Stomach smooth muscle (tissue), 2 donors: Measurements from ENCODE around the gene JDP2.

Source experiments
- H3K27ac ChIP-seq: one replicate; pipeline ENCODE4 v1.7.0; 2013; ENCODE audit warnings: mild to moderate bottlenecking, low read length, inconsistent platforms
- H3K27me3 ChIP-seq, 2 donors: one replicate each; pipeline ENCODE4 v1.7.0; 2013; ENCODE audit warnings: low read length in 2 of 2; ENCODE audit not compliant: insufficient read depth in 2 of 2, control insufficient read depth in 1 of 2
- H3K36me3 ChIP-seq, 2 donors: one replicate each; pipeline ENCODE4 v1.7.0; 2013; ENCODE audit warnings: low read length in 2 of 2; ENCODE audit not compliant: control insufficient read depth in 2 of 2, insufficient read depth in 2 of 2
- H3K4me1 ChIP-seq: one replicate; pipeline ENCODE4 v1.7.0; 2013; ENCODE audit warnings: low read length; ENCODE audit not compliant: control insufficient read depth, insufficient read depth
- H3K4me3 ChIP-seq, 2 donors: one replicate each; pipeline ENCODE4 v1.7.0; 2013; ENCODE audit warnings: low read length in 2 of 2
- H3K9ac ChIP-seq, 2 donors: one replicate each; pipeline ENCODE4 v1.7.0; 2013; ENCODE audit warnings: low read length in 2 of 2, mild to moderate bottlenecking in 1 of 2
- H3K9me3 ChIP-seq, 2 donors: one replicate each; pipeline ENCODE4 v1.7.0; 2013; ENCODE audit warnings: low read length in 2 of 2; ENCODE audit not compliant: control insufficient read depth in 2 of 2
- donor health status: healthy.
- donor health status: Pancreatic carcinoma.

JDP2 gene

GRCh38 chr14:75428230-75429104 lies 645 bp downstream of the JDP2 start:
- peak overlapping the region; percentile 77 to 78 for H3K4me3 ChIP-seq
- H3K4me1 ChIP-seq: peaks cover 49% of the 10 kb centered on the region
- peak overlapping the region; percentile 74 for H3K27ac ChIP-seq
- no peaks in the 10 kb centered on the region for H3K27me3 ChIP-seq
- peak overlapping the region; percentile 73 to 75 for H3K9ac ChIP-seq
- peaks cover 5 to 10% of the 10 kb centered on the region in 2 donors for H3K36me3 ChIP-seq
- H3K9me3 ChIP-seq: no peaks in the 10 kb centered on the region

GRCh38 chr14:75429562-75429961 lies 1.7 kb downstream of the JDP2 start:
- peak overlapping the region; percentile 74 for H3K27ac ChIP-seq
- peaks cover 54% of the 10 kb centered on the region for H3K4me1 ChIP-seq
- H3K9me3 ChIP-seq: no peaks in the 10 kb centered on the region
- peak overlapping the region; percentile 77 to 78 for H3K4me3 ChIP-seq
- peaks cover 9 to 14% of the 10 kb centered on the region in 2 donors for H3K36me3 ChIP-seq
- H3K27me3 ChIP-seq: no peaks in the 10 kb centered on the region
- peak overlapping the region; percentile 73 to 75 for H3K9ac ChIP-seq

DNA sequence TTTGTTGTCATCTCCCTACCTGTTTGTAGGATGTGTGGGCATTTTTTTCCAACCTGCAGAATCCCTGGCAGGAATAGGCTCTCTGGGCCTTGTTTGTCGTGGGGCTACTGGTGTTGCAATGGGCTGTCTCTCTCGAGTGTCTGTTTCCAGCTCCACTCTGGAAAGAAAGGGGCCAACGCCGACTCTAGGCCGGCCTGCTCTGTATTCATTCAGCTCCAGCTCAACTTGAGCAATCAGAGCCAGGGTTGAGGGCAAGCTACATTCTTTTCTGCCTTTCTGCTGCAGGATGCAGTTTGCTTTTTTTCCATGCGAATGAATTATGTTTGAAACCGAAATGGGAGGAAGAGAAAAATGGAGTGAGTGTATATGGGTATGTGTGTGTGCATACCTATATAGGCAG lies 2.3 kb downstream of the JDP2 start:
- H3K4me3 ChIP-seq: peak overlapping the region; percentile 77 to 78
- peaks cover 60% of the 10 kb centered on the region for H3K4me1 ChIP-seq
- no peaks in the 10 kb centered on the region for H3K27me3 ChIP-seq
- H3K36me3 ChIP-seq: peaks cover 9 to 14% of the 10 kb centered on the region in 2 donors
- H3K27ac ChIP-seq: peak overlapping the region; percentile 74
- H3K9ac ChIP-seq: no peak overlapping the region
- no peaks in the 10 kb centered on the region for H3K9me3 ChIP-seq

GRCh38 chr14:75430526-75430925 lies 2.7 kb downstream of the JDP2 start:
- Histone ChIP-seq H3K4me1 (peaks cover 64% of the 10 kb centered on the region), H3K27me3 (no peaks in the 10 kb centered on the region), H3K9me3 (no peaks in the 10 kb centered on the region), H3K36me3 (peaks cover 9 to 17% of the 10 kb centered on the region in 2 donors), H3K4me3 (peak overlapping the region; percentile 77 to 78), H3K27ac (peak overlapping the region; percentile 74), H3K9ac (no peak overlapping the region)

GRCh38 chr14:75430976-75431375 lies 3.2 kb downstream of the JDP2 start:
- Histone ChIP-seq H3K9ac (peak overlapping the region in 1 of 2 donors; percentile 29), H3K4me3 (peak overlapping the region in 1 of 2 donors; percentile 78), H3K9me3 (no peaks in the 10 kb centered on the region), H3K27me3 (no peaks in the 10 kb centered on the region), H3K27ac (peak overlapping the region; percentile 74), H3K4me1 (peaks cover 67% of the 10 kb centered on the region), H3K36me3 (peaks cover 9 to 17% of the 10 kb centered on the region in 2 donors)

GRCh38 chr14:75431827-75432226 lies 4.0 kb downstream of the JDP2 start:
- peaks cover 9 to 24% of the 10 kb centered on the region in 2 donors for H3K36me3 ChIP-seq
- H3K9me3 ChIP-seq: no peaks in the 10 kb centered on the region
- H3K4me3 ChIP-seq: no peak overlapping the region
- H3K27me3 ChIP-seq: no peaks in the 10 kb centered on the region
- H3K4me1 ChIP-seq: peaks cover 65% of the 10 kb centered on the region
- H3K27ac ChIP-seq: peak overlapping the region; percentile 74
- H3K9ac ChIP-seq: no peak overlapping the region

DNA sequence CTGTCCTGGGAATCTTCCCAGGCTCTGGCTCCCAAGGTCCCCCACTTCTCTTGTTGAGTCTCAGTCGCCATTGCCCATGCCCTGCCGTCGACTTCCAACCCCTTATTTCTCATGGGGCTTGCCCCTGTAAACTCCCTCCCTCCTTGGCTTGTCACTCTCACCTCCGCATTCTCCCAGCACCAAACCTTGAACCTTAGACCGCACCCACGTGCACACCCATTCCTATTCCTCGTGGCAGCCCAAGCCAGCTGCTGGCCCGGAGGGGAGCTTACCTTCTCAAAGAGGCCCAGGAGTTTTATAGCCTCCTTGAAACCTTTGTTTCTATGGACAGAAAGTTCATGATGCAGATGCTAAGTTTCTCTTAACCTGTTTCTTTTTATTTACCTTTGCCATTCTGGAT lies 4.6 kb downstream of the JDP2 start:
- H3K36me3 ChIP-seq: peaks cover 11 to 25% of the 10 kb centered on the region in 2 donors
- H3K4me3 ChIP-seq: no peak overlapping the region
- no peak overlapping the region for H3K9ac ChIP-seq

DNA sequence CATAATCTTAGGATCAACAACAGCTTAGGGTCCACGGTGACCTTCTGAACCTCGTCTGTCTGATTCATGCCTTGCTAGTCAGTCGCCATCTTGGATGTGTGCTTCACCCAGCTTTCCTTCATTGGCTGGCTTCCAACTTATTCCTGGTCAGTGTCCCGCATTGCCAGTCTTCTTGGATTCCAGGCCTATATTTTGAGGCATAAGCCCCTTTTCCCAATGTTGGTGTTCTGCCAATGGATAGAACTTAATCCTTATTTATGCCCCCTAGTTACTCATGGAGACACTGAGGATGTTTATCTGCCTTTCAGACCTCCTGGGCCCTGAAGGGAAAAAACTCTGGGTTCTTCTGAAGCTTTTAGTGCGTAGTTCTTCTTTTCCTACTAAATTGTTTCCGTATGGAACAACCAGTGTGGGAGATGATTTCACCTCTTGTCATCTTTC lies 5.8 kb downstream of the JDP2 start:
- Histone ChIP-seq H3K27ac (no peak overlapping the region), H3K27me3 (no peaks in the 10 kb centered on the region), H3K36me3 (peaks cover 15 to 36% of the 10 kb centered on the region in 2 donors), H3K9me3 (no peaks in the 10 kb centered on the region), H3K4me1 (peaks cover 63% of the 10 kb centered on the region), H3K4me3 (no peak overlapping the region), H3K9ac (no peak overlapping the region)

More for the DNA sequence above, 4.6 kb downstream of the JDP2 start:
- Histone ChIP-seq H3K9me3 (no peaks in the 10 kb centered on the region), H3K27ac (no peak overlapping the region), H3K27me3 (no peaks in the 10 kb centered on the region), H3K4me1 (peaks cover 60% of the 10 kb centered on the region)

DNA sequence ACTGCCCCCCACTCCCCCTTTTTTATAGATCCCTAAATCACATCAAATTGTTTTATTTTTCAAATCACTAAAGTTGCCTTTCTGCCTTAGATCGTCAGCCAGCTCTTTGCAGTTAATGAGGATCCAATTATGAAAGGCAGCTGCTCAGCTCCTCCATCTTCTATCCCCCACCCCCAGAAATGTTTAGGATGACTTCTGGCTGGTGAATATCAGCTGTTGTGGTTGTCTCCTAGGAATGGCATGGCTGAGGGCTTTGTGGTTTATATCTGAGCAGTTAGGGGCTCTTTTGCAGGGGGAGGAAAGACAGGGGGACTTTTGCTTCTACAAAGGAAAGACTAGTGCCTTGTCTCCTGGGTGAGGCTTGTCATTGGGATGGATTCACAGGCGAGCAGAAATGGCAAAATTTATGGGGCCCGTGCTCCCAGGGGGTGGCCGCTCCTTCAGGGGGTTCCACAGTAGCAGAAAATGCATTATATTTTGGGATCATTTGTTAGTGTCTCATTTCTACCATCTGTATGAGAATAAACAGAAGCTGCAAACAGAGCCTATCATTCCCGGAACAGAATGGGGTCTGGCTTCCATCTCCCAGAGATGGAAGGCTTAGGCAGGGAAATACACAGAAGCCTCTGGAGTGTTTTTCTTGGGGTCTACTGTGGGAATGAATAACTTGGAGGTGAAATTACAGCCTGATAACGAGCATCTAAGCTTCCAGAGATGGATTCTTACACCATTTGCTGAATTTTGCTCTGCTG lies 6.5 kb downstream of the JDP2 start:
- H3K27ac ChIP-seq: peak overlapping the region; percentile 55

DNA sequence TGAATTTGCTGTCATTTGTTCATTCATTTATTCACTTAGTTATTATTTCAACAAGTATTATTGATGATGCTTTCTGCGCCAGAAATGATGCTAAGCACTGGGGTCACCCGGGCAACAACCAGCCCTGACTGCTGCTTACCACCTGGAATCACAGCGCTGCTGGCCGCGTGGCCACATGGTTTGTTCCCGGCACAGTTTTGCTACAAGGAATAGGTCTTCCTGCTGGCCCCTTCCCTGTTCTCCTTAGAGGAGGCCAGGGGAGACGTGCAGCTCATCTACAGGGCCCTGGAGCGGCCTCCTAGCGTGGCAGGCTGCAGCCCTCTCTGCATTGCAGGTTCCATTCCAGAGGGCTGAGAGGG lies 7.0 kb downstream of the JDP2 start:
- Histone ChIP-seq H3K9ac (no peak overlapping the region), H3K27me3 (no peaks in the 10 kb centered on the region), H3K36me3 (peaks cover 25 to 47% of the 10 kb centered on the region in 2 donors), H3K4me1 (peaks cover 51% of the 10 kb centered on the region), H3K27ac (peak overlapping the region; percentile 55), H3K9me3 (no peaks in the 10 kb centered on the region), H3K4me3 (peak overlapping the region; percentile 9 to 22)

More for the DNA sequence above, 6.5 kb downstream of the JDP2 start:
- no peaks in the 10 kb centered on the region for H3K9me3 ChIP-seq
- H3K4me3 ChIP-seq: peak overlapping the region in 1 of 2 donors; percentile 29
- H3K36me3 ChIP-seq: peaks cover 20 to 42% of the 10 kb centered on the region in 2 donors
- H3K27me3 ChIP-seq: no peaks in the 10 kb centered on the region
- H3K4me1 ChIP-seq: peaks cover 57% of the 10 kb centered on the region
- H3K9ac ChIP-seq: no peak overlapping the region
